Ovary (tissue), 3 donors: Measurements from ENCODE around the gene POLR3E.

Experiments
- POLR2A ChIP-seq: fragments of 450-650 bp; IDR thresholded peaks from one replicate; pipeline ENCODE4 v1.6.1; 2017; ENCODE audit warnings: antibody characterized with exemption, mild to moderate bottlenecking, moderate library complexity
- TF ChIP-seq, protein P1 (sequence below), 3 donors: fragments of 450-650 bp in 2 of 3; fragments of 200-600 bp in 1 of 3; IDR thresholded peaks; one replicate each; pipeline versions ENCODE4 v1.5.1 to v1.8.0; 2016 to 2022; ENCODE audit warnings: antibody characterized with exemption in 3 of 3, mild to moderate bottlenecking in 1 of 3
- donor health status: DM: no; HTN: no; CAD: no.

GRCh38 chr16:22252317-22252716, 44.9 kb upstream of the POLR3E start:
- TF ChIP-seq POLR2A: no peak
- TF ChIP-seq, protein P1, sequence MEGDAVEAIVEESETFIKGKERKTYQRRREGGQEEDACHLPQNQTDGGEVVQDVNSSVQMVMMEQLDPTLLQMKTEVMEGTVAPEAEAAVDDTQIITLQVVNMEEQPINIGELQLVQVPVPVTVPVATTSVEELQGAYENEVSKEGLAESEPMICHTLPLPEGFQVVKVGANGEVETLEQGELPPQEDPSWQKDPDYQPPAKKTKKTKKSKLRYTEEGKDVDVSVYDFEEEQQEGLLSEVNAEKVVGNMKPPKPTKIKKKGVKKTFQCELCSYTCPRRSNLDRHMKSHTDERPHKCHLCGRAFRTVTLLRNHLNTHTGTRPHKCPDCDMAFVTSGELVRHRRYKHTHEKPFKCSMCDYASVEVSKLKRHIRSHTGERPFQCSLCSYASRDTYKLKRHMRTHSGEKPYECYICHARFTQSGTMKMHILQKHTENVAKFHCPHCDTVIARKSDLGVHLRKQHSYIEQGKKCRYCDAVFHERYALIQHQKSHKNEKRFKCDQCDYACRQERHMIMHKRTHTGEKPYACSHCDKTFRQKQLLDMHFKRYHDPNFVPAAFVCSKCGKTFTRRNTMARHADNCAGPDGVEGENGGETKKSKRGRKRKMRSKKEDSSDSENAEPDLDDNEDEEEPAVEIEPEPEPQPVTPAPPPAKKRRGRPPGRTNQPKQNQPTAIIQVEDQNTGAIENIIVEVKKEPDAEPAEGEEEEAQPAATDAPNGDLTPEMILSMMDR (IDR thresholded peaks at IDR 0.05): no peak
